ENCODE measurements around the gene CTSA. TPM values are rescaled to one million over a fixed set of nuclear protein-coding genes. Genes with fewer than 3 reads are reported as not detected.
"Not testable (repeated sequence)": the region's sequence is repeated elsewhere in the genome, so short reads cannot be mapped to it uniquely, and the experiment has no call there.

Gene CTSA
- total RNA-seq, 1 experiment from 2014 or later, result 123 TPM

- DNase-seq (ENCODE audit: low read depth), result no peak
- in situ Hi-C loops (cut with HindIII; ENCODE audit: low pct_unique_long_range_greater_than_20kb, low sequenced_read_pairs), result no loop called here
Observed at GRCh38 chr20:45861221-45862075, 29.7 kb upstream of the CTSA start.

DNA sequence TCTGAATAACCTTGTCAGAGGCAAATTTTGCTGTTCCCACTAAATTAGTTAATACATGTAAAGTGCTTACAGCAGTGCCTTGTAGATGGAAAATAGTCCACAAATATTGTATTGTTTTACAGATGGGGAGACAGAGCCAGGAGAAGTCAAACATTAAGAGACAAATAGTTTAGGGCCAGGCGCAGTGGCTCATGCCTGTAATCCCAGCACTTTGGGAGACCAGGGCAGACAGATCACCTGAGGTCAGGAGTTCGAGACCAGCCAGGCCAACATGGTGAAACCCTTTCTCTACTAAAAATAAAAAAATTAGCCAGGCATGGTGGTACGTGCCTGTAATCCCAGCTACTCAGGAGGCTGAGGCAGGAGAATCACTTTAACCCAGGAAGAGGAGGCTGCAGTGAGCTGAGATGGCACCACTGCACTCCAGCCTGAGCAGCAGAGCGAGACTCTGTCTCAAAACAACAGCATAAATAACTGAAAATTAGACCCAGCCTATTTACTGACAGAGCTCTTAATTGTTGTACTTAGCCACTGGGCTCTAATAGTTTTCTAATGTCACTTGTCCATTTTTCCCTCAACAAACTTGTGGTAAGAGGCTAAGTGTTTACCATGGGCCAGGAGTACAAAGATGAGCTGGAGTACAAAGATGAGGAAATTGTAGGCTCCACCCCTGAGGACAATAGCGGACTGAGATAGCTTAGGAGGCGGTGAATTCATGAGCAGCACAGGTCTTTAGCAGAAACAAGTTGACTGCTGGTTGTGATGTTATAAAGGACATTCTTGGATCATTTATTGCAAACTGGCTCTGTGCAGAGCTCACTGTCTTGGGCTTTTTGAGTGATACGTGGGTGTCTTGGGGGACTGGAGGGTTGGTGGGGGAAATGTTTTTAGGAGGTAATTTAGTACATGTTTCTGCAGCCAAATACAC is 27.3 kb upstream of the CTSA start:
- no peak for DNase-seq (ENCODE audit: low read depth)
- in situ Hi-C loops (cut with HindIII; ENCODE audit: low pct_unique_long_range_greater_than_20kb, low sequenced_read_pairs), result no loop called here

- in situ Hi-C loops (cut with HindIII; ENCODE audit: low pct_unique_long_range_greater_than_20kb, low sequenced_read_pairs), result no loop called here
- DNase-seq (ENCODE audit: low read depth), result no peak
Observed at GRCh38 chr20:45866454-45866853, 24.7 kb upstream of the CTSA start.

GRCh38 chr20:45867136-45867818 is 23.9 kb upstream of the CTSA start:
- DNase-seq (ENCODE audit: low read depth), result no peak
- in situ Hi-C loops (cut with HindIII; ENCODE audit: low pct_unique_long_range_greater_than_20kb, low sequenced_read_pairs), result no loop called here

DNA sequence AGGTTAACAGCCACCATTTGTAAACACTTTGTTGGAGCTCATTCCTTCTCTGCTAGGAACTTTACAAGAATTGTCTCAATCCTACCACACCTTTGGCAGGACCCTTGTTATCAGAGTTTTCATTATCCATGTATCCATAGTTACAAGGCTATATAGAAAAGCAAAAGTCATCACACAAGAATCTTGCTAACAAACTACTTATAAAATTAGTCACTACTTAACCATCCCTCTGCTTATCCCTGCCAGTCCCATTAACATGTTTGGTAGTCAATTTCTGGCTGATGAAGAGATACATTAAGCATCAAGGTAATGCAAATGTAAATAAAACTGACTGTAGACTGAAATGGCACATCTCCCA is 23.3 kb upstream of the CTSA start:
- DNase-seq (ENCODE audit: low read depth), result peak; percentile 36
- in situ Hi-C loops (cut with HindIII; ENCODE audit: low pct_unique_long_range_greater_than_20kb, low sequenced_read_pairs), result no loop called here

GRCh38 chr20:45872626-45873025 is 18.5 kb upstream of the CTSA start:
- in situ Hi-C loops (cut with HindIII; ENCODE audit: low pct_unique_long_range_greater_than_20kb, low sequenced_read_pairs), result no loop called here
- DNase-seq (ENCODE audit: low read depth), result no peak

- DNase-seq (ENCODE audit: low read depth), result no peak
- in situ Hi-C loops (cut with HindIII; ENCODE audit: low pct_unique_long_range_greater_than_20kb, low sequenced_read_pairs), result no loop called here
Observed at GRCh38 chr20:45873409-45874103, 17.6 kb upstream of the CTSA start.

- DNase-seq (ENCODE audit: low read depth); in situ Hi-C loops (cut with HindIII; ENCODE audit: low pct_unique_long_range_greater_than_20kb, low sequenced_read_pairs): not testable (repeated sequence)
Observed at GRCh38 chr20:45874104-45874481, 17.0 kb upstream of the CTSA start.

DNA sequence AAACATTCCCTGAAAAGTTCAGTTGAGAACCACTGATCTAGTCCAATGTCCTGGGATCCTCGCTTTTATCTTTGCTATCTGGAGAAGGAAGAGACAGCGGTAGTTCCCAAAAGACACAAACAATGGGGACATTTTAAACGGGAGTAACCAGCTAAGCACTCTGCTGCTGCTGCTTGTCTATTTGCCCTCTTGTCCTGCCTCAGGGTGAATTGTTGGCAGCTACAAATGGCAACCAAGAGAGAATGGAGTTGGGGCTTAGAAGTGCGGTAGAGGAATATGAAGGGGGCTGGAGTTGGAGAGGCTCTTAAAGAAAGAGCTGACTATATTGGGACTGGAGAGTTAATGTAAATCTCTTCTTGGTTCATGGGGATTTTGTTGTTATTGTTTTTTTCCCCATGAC is 16.6 kb upstream of the CTSA start:
- in situ Hi-C loops (cut with HindIII; ENCODE audit: low pct_unique_long_range_greater_than_20kb, low sequenced_read_pairs), result no loop called here
- DNase-seq (ENCODE audit: low read depth), result no peak

- no peak for DNase-seq (ENCODE audit: low read depth)
- in situ Hi-C loops (cut with HindIII; ENCODE audit: low pct_unique_long_range_greater_than_20kb, low sequenced_read_pairs), result no loop called here
Observed at GRCh38 chr20:45878076-45878761, 12.9 kb upstream of the CTSA start.

DNA sequence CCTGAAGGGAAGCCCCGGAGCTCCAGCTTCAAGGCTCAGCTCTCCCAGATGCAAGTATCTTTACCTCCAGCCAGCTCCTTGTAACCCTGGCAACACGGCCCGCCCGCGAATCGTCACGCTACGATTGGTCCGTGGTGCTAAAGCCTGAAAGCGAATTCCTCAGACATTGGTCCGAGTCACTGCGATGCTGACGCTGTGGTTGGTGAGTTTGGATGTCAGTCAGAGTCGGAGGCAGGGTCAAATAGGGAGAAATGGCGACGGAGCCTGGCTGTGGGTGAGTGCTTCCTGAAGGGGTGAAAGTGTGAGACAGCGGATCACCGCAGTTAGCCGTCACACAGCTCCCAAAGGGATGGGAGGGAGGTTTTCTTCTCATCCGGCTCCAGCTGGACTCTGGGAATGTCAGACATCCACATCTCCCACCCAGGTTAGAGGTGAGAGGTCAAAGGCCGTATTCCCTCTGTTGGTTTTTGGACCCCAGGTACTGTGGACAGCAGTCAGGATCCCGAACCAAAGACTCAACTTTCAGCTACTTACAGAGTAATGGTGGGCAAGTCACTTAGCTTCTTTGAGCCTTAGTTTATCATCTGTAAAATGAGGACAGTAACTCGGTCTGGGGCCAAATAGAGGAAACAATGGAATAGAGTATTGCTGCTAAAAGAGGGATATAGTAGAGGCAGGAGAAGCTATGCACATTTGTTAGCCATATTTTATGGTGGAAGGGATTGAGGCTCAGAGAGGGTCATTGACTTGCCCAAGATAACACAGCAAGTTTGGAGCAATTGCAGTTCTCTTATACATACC is 9.9 kb upstream of the CTSA start, which contains the start of gene ZSWIM1:
ZSWIM1 (plus strand) TSS at position 240 of the 801 bp plus-strand sequence. CDS start 1,366 bp downstream, outside the sequence.
- DNase-seq (ENCODE audit: low read depth), result peak; percentile 99
- in situ Hi-C loops (cut with HindIII; ENCODE audit: low pct_unique_long_range_greater_than_20kb, low sequenced_read_pairs), result no loop called here

- no peak for DNase-seq (ENCODE audit: low read depth)
- in situ Hi-C loops (cut with HindIII; ENCODE audit: low pct_unique_long_range_greater_than_20kb, low sequenced_read_pairs), result no loop called here
Observed at GRCh38 chr20:45882469-45883099, 8.6 kb upstream of the CTSA start.

DNA sequence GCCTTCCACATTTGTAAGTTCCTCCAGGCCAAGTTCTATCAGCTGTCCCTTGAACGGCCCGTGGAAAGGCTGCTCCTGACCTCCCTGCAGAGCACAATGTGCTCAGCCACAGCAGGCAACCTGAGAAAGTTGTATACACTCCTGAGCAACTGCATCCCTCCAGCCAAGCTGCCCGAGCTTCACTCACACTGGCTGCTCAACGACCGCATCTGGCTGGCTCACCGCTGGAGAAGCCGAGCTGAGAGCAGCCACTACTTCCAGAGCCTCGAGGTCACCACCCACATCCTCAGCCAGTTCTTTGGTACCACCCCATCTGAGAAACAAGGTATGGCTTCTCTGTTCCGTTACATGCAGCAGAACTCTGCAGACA is 8.1 kb upstream of the CTSA start:
- DNase-seq (ENCODE audit: low read depth), result no peak
- in situ Hi-C loops (cut with HindIII; ENCODE audit: low pct_unique_long_range_greater_than_20kb, low sequenced_read_pairs), result no loop called here

GRCh38 chr20:45886590-45887345 is 4.4 kb upstream of the CTSA start:
- DNase-seq (ENCODE audit: low read depth), result no peak
- in situ Hi-C loops (cut with HindIII; ENCODE audit: low pct_unique_long_range_greater_than_20kb, low sequenced_read_pairs), result no loop called here

GRCh38 chr20:45887346-45887715 is 3.8 kb upstream of the CTSA start, which contains the start of gene SPATA25:
TSS of gene SPATA25 (minus strand) at chr20:45887622. CDS start at chr20:45887590, 32 bp downstream.
- no peak for DNase-seq (ENCODE audit: low read depth)
- in situ Hi-C loops (cut with HindIII; ENCODE audit: low pct_unique_long_range_greater_than_20kb, low sequenced_read_pairs), result no loop called here

- no peak for DNase-seq (ENCODE audit: low read depth)
- in situ Hi-C loops (cut with HindIII; ENCODE audit: low pct_unique_long_range_greater_than_20kb, low sequenced_read_pairs), result no loop called here
Observed at GRCh38 chr20:45888681-45889080, 2.5 kb upstream of the CTSA start.
